Activated CD8-positive, alpha-beta T cell treated with anti-CD3 and anti-CD28 coated beads, Interleukin-2, amount 10 ng/mL, durations not matched to agents 7 days and 5 days (primary cell): ENCODE results near the gene ULK4. TPM values are rescaled to one million over a fixed set of nuclear protein-coding genes. Genes with fewer than 3 reads are reported as not detected.
"Not testable (repeated sequence)": the region's sequence is repeated elsewhere in the genome, so short reads cannot be mapped to it uniquely, and the experiment has no call there.

Experiments
- ATAC-seq: fragments of 150-1000 bp; cut with Tn5 transposase; one replicate; pipeline ENCODE4 v1.10.0; 2021; ENCODE audit warnings: moderate library complexity
- CTCF ChIA-PET: fragments of 350-600 bp; sonication (Branson Sonifier 250); formaldehyde crosslinking; loops from one replicate; lab custom pipeline; 2021; ENCODE audit warnings: antibody characterized with exemption; lab: Charles Lee
- POLR2A ChIA-PET: fragments of 350-600 bp; sonication (Branson Sonifier 250); formaldehyde crosslinking; loops from one replicate; lab custom pipeline; 2021; ENCODE audit warnings: antibody characterized with exemption; lab: Charles Lee
- DNase-seq: peaks from one replicate; pipeline ENCODE4 v3.0.0-alpha.2; 2020
- H3K27ac Mint-ChIP-seq: one replicate; pipeline ENCODE4 v1.8.0; 2021; ENCODE audit warnings: mild to moderate bottlenecking, mixed read lengths
- H3K27me3 Mint-ChIP-seq: one replicate; pipeline ENCODE4 v1.8.0; 2021; ENCODE audit warnings: low read depth, mixed read lengths
- H3K36me3 Mint-ChIP-seq: one replicate; pipeline ENCODE4 v1.8.0; 2021; ENCODE audit warnings: low read depth, mixed read lengths
- H3K4me1 Mint-ChIP-seq: one replicate; pipeline ENCODE4 v1.8.0; 2021; ENCODE audit warnings: low read depth, mixed read lengths
- H3K4me3 Mint-ChIP-seq: one replicate; pipeline ENCODE4 v1.8.0; 2021; ENCODE audit warnings: mild to moderate bottlenecking, mixed read lengths
- H3K9me3 Mint-ChIP-seq: one replicate; pipeline ENCODE4 v1.8.0; 2022; ENCODE audit warnings: mixed read lengths; ENCODE audit not compliant: insufficient read depth
- total RNA-seq, 2 experiments: library from RNA; stranded (reverse); gene quantifications; one replicate each; pipeline ENCODE4 v1.2.3, GENCODE V29; 2021

The ULK4 gene
- total RNA-seq, 2 experiments from 2014 or later: 10.5 to 12.3 TPM

DNA sequence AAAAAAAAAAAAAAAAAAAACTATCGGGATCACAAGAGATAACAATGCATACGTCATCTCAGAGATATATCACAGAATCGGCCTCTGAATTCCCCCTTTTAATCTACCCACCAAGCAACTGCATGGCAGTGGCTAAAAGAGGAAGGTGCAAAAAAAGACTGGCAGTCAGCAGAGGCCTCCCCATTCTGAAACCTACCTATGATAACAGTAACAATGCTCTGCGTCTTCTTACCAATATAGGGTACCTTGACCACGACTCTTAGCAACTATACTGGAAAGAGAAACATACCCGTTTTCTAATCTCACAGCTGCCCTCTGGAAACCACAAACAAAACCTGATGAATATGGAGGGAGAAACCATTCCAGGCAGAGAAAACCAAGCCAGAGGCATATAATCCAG lies 106.9 kb downstream of the ULK4 start:
- Mint-ChIP-seq H3K27ac (no peak overlapping the region), H3K27me3 (no peaks in the 10 kb centered on the region), H3K36me3 (no peaks in the 10 kb centered on the region), H3K9me3 (peaks cover 5% of the 10 kb centered on the region), H3K4me3 (no peak overlapping the region), H3K4me1 (no peaks in the 10 kb centered on the region)
- POLR2A ChIA-PET: no interaction called here
- ATAC-seq (no peak), DNase-seq (no peak)
- CTCF ChIA-PET: no interaction called here

DNA sequence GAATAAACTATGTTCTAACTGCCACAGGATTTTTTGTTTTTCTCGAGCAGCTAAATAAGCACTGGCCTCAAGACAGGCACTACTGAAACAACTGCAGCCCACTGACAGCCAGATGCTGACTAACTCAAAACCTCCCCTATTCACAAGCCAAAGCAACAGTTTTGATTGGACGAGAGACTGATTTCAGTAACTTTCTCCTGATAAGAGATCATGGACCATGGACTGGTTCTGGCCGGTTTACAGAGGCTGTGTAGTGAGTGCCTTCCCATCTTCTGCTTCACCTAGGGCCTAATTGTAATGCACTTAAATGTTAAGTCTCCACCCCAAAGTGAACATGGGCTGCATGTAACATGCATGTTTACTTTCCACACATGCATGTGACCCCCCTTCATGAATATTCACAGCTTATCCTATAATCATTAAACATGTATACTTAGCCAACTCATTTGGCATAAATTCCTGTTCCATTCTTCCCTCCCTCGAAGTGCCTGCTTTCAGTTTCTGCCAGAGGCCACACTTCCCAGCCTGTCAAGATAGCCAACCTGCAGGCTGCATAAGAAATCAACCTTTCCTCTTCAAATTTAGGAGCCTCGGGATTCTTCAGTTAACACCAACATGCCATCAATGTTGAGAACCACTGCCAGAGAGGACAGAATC lies 108.2 kb downstream of the ULK4 start:
- Mint-ChIP-seq H3K27me3 (no peaks in the 10 kb centered on the region), H3K27ac (no peak overlapping the region), H3K4me3 (no peak overlapping the region), H3K4me1 (peaks cover 8% of the 10 kb centered on the region), H3K36me3 (no peaks in the 10 kb centered on the region), H3K9me3 (peaks cover 5% of the 10 kb centered on the region)
- DNase-seq: no peak
- CTCF ChIA-PET: no interaction called here
- no peak for ATAC-seq
- POLR2A ChIA-PET: no interaction called here

DNA sequence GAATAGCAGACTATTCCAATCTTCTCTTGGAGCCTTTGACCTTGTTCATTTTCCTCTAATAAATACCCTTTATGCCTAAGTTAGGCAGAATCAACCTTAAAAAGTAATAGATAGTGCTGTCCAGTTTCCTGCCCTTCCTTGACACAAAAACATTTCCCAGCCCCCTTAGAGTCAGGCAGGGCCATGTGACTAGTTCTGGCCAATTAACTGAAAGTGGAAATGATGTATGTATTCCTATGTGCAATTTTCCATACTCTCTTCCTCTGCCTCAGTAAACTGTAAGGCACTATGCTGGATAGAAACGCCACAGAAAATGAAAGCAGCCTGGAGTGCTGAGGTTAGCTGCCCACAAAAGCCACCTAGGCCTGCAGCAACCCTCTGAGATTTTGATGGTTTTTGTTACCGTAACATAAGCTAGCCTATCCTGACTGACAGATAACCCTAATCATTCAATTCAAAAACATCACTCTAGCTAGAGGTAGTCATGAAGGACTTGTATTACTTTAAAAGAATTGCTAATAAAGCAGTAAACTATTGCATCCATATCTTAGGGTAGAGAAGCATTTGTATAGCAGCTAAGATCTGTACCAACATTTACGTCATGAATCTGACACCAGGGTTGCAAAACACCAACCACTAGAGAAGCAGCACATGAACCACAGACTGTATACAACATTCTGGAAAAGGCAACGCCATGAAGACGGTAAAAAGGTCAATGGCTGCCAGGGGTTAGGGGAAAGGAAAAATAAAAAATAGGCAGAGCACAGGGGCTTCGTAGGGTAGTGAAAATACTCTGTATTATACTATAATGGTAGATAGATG lies 112.9 kb downstream of the ULK4 start:
- H3K4me3 Mint-ChIP-seq: no peak overlapping the region
- ChIA-PET CTCF (no interaction called here), POLR2A (no interaction called here)
- DNase-seq (no peak), ATAC-seq (no peak)
- H3K27ac Mint-ChIP-seq: no peak overlapping the region
- H3K9me3 Mint-ChIP-seq: peaks cover 5% of the 10 kb centered on the region
- H3K27me3 Mint-ChIP-seq: no peaks in the 10 kb centered on the region
- H3K36me3 Mint-ChIP-seq: no peaks in the 10 kb centered on the region
- peaks cover 12% of the 10 kb centered on the region for H3K4me1 Mint-ChIP-seq

DNA sequence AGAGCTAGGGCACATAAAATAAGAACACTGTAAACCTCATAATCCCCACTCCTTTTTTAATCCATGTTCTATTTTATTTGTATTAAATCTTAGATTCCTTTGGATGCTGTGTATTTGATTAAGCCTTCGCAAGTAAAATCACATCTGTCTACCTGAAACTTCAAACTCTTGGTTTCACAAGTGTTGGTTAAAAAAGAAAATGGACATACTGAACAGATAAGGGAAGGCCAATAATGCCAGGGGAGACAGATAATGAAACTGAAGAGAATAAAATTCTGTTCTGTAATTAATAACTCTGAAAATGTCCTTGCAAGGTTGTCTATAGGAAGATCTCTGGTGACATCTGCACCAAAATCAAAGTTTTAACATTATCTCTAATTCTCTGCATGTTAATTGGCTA lies 114.2 kb downstream of the ULK4 start:
- CTCF ChIA-PET: no interaction called here
- H3K36me3 Mint-ChIP-seq: peaks cover 3% of the 10 kb centered on the region
- no peak for DNase-seq
- no peak overlapping the region for H3K27ac Mint-ChIP-seq
- H3K4me3 Mint-ChIP-seq: no peak overlapping the region
- H3K4me1 Mint-ChIP-seq: peaks cover 12% of the 10 kb centered on the region
- POLR2A ChIA-PET: no interaction called here
- peaks cover 13% of the 10 kb centered on the region for H3K9me3 Mint-ChIP-seq
- H3K27me3 Mint-ChIP-seq: no peaks in the 10 kb centered on the region
- ATAC-seq: no peak

DNA sequence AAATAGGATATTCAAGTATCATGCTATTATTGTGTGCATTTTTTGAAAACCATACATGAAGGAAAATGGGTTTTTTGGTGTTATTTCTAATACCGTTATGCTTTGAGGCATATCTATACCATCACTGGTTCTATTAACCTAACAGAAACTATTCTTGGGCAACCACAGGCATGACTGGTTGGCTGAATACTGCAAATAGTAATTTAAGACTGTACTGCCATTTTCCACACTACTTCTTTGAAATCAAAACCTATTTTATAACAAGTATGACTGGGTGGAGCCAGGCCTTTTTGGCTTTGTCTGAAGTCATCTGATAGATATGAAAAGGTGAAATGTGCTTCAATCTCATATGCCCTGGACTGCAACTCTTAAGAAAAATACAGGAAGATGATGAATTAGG lies 115.1 kb downstream of the ULK4 start:
- H3K4me3 Mint-ChIP-seq: no peak overlapping the region
- ATAC-seq: no peak
- H3K4me1 Mint-ChIP-seq: peaks cover 12% of the 10 kb centered on the region
- no peaks in the 10 kb centered on the region for H3K27me3 Mint-ChIP-seq
- ChIA-PET POLR2A (no interaction called here), CTCF (no interaction called here)
- peaks cover 8% of the 10 kb centered on the region for H3K36me3 Mint-ChIP-seq
- peaks cover 21% of the 10 kb centered on the region for H3K9me3 Mint-ChIP-seq
- DNase-seq: no peak
- H3K27ac Mint-ChIP-seq: no peak overlapping the region

DNA sequence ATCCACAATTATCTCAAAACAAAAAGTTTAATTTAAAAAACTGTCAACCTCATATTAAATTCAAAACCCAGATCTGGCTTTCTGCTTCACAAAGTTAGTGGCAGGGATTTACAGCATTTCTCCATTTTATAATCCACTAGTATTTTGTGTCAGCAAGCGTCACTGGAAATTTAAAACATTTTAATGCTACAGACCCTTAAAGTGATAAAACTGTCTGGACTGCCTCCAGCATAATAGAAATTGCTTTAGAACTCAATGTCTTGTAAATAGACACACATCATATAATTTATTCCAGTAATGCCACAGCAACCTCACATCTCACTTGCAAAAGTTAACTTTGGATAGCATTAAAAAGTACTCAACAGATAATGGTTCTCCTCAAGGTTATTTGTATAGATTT lies 116.1 kb downstream of the ULK4 start:
- Mint-ChIP-seq H3K36me3 (peaks cover 8% of the 10 kb centered on the region), H3K27me3 (no peaks in the 10 kb centered on the region), H3K4me1 (peaks cover 12% of the 10 kb centered on the region), H3K4me3 (no peak overlapping the region), H3K27ac (no peak overlapping the region), H3K9me3 (peaks cover 22% of the 10 kb centered on the region)
- no peak for DNase-seq
- POLR2A ChIA-PET: no interaction called here
- CTCF ChIA-PET: no interaction called here
- no peak for ATAC-seq

DNA sequence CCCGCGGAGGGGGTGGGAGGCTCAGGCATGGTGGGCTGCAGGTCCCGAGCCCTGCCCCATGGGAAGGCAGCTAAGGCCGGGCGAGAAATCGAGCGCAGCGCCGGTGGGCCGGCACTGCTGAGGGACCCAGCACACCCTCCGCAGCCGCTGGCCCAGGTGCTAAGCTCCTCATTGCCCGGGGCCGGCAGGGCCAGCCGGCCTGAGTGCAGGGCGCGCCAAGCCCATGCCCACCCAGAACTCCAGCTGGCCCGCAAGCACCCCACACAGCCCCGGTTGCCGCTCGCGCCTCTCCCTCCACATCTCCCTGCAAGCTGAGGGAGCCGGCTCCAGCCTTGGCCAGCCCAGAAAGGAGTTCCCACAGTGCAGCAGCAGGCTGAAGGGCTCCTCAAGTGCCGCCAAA lies 117.6 kb downstream of the ULK4 start:
- CTCF ChIA-PET, H3K27me3 Mint-ChIP-seq, DNase-seq, H3K36me3 Mint-ChIP-seq, POLR2A ChIA-PET, H3K27ac Mint-ChIP-seq, ATAC-seq, H3K4me3 Mint-ChIP-seq: not testable (repeated sequence)
- peaks cover 10% of the 10 kb centered on the region for H3K4me1 Mint-ChIP-seq
- H3K9me3 Mint-ChIP-seq: peaks cover 19% of the 10 kb centered on the region

DNA sequence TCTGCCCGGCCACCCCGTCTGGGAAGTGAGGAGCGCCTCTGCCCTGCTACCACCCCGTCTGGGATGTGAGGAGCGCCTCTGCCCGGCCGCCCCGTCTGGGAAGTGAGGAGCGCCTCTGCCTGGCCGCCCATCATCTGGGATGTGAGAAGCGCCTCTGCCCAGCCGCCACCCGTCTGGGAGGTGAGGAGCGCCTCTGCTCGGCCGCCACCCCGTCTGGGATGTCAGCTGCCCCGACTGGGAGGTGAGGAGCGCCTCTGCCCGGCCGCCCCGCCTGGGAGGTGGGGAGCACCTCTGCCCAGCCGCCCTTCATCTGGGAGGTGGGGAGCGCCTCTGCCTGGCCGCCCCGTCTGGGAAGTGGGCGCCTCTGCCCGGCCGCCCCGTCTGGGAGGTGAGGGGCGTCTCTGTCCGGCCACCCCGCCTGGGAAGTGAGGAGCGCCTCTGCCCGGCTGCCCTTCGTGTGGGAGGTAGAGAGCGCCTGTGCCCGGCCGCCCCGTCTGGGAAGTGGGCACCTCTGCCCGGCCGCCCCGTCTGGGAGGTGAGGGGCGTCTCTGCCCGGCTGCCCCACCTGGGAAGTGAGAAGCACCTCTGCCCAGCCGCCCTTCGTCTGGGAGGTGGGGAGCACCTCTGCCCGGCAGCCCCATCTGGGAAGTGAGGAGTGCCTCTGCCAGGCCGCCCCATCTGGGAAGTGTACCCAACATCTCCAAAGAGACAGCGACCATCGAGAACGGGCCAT lies 120.8 kb downstream of the ULK4 start:
- H3K27me3 Mint-ChIP-seq, H3K4me3 Mint-ChIP-seq, ATAC-seq, H3K36me3 Mint-ChIP-seq, POLR2A ChIA-PET, H3K27ac Mint-ChIP-seq, DNase-seq, CTCF ChIA-PET, H3K4me1 Mint-ChIP-seq: not testable (repeated sequence)
- H3K9me3 Mint-ChIP-seq: peaks cover 19% of the 10 kb centered on the region

DNA sequence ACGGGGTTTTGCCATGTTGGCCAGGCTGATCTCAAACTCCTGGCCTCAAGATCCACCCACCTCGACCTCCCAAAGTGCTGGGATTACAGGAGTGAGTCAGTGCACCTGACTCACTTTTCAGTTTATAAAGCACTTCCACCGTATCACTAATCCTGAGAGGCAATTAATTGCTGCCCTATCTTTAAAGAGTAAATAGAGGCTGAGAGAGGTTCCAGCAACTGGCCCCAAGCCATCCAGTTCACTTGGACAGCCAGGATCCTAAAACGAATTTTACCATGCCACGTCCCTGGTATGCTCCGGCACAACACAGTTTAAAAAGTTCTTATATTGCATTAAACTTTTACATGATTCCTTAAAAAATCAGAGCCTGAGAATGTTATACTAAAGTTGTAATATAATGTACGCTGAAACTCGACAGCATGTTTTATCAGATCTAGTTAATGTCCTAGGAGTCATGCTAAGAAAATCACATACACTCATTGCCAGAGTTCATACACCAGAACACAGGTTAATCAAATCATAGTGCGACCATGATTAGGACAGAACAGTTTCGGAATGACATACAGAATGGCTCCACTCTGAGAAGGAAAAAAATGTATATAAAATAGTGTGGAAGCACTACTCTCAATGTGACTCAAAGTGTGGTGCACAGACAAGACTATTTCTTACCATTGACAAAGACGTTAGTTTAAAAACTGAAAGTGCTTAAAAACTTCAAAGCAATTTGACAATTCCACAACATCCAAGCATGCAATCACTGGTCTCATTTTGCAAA lies 125.4 kb downstream of the ULK4 start:
- no peak overlapping the region for H3K27ac Mint-ChIP-seq
- no peak for DNase-seq
- CTCF ChIA-PET: no interaction called here

DNA sequence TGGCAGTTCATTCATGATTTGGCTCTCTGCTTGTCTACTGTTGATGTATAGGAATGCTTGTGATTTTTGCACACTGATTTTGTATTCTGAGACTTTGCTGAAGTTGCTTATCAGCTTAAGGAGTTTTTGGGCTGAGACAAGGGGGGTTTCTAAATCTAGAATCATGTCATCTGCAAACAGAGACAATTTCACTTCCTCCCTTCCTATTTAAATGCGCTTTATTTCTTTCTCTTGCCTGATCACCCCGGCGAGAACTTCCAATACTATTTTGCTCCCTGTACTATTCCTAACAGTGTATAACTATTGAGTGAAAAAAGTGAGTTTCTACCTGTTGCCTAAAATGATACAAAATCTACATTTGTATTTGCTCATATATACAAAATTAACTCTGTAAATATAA lies 128.3 kb downstream of the ULK4 start:
- POLR2A ChIA-PET: no interaction called here
- H3K27me3 Mint-ChIP-seq: no peaks in the 10 kb centered on the region
- ATAC-seq: no peak
- no peak overlapping the region for H3K4me3 Mint-ChIP-seq
- no peaks in the 10 kb centered on the region for H3K9me3 Mint-ChIP-seq
- H3K27ac Mint-ChIP-seq: no peak overlapping the region
- CTCF ChIA-PET: no interaction called here
- no peak for DNase-seq
- no peaks in the 10 kb centered on the region for H3K4me1 Mint-ChIP-seq
- H3K36me3 Mint-ChIP-seq: no peaks in the 10 kb centered on the region

More for the DNA sequence above, 125.4 kb downstream of the ULK4 start:
- Mint-ChIP-seq H3K9me3 (peaks cover under 1% of the 10 kb centered on the region), H3K36me3 (no peaks in the 10 kb centered on the region), H3K4me1 (no peaks in the 10 kb centered on the region), H3K4me3 (no peak overlapping the region), H3K27me3 (no peaks in the 10 kb centered on the region)
- no peak for ATAC-seq
- POLR2A ChIA-PET: no interaction called here

DNA sequence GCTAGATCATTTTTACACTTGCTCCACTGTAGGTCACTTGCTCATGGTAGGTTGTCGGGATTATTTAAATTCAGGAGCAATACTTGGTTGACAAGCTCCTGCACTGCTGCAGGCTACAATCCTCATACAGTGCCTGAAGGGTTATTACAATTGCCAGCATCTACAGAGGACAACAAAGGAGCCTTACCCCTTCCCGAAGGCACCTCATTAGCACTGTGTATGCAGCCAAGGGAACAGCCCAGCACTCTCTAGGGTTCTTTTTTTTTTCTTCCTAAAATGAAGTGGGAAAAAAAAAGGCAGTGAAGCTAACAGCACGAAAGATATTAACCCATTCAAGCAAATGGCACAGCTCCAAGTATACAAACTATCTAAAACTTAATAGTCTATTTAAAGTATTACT lies 142.7 kb downstream of the ULK4 start:
- H3K4me1 Mint-ChIP-seq: no peaks in the 10 kb centered on the region

More for the DNA sequence above, 142.7 kb downstream of the ULK4 start:
- Mint-ChIP-seq H3K9me3 (no peaks in the 10 kb centered on the region), H3K27ac (no peak overlapping the region), H3K4me3 (no peak overlapping the region), H3K27me3 (no peaks in the 10 kb centered on the region), H3K36me3 (no peaks in the 10 kb centered on the region)
- DNase-seq (no peak), ATAC-seq (no peak)
- CTCF ChIA-PET: no interaction called here
- POLR2A ChIA-PET: no interaction called here
